CD4-positive, alpha-beta T cell (primary cell): Measurements from ENCODE around the gene SEC22C. TPM values are rescaled to one million over a fixed set of nuclear protein-coding genes. Genes with fewer than 3 reads are reported as not detected.
A peak's percentile ranks its signal among the peaks of the same experiment; 100 is the strongest.

Source experiments
- ATAC-seq: fragments of 200-7000 bp; cut with Tn5 transposase; one replicate; pipeline ENCODE4 v1.10.0; 2022; ENCODE audit warnings: mild to moderate bottlenecking; ENCODE audit not compliant: poor library complexity
- CTCF ChIA-PET: fragments of 350-600 bp; sonication (Branson Sonifier 250); formaldehyde crosslinking; loops from one replicate; lab custom pipeline; 2021; ENCODE audit warnings: antibody characterized with exemption, inconsistent platforms; lab: Charles Lee
- POLR2A ChIA-PET: fragments of 350-600 bp; sonication (Branson Sonifier 250); formaldehyde crosslinking; loops from one replicate; lab custom pipeline; 2021; ENCODE audit warnings: antibody characterized with exemption, inconsistent platforms; lab: Charles Lee
- DNase-seq, 14 experiments: peaks; one replicate each; pipeline ENCODE4 v3.0.0-alpha.2; 2013 to 2020; ENCODE audit warnings: mixed read lengths in 2 of 14
- H3K27ac ChIP-seq, 2 donors: one replicate each; pipeline versions ENCODE4 v1.5.1 to v1.7.0; 2013; ENCODE audit warnings: low read length in 2 of 2, low read depth in 1 of 2, mild to moderate bottlenecking in 1 of 2
- H3K27me3 ChIP-seq, 2 experiments: 1 replicate in 1 of 2; 2 replicates in 1 of 2; pipeline versions ENCODE4 v1.6.1 to v1.7.0; 2013; ENCODE audit warnings: low read length in 2 of 2, control low read depth in 1 of 2, mild to moderate bottlenecking in 1 of 2, moderate library complexity in 1 of 2; ENCODE audit not compliant: insufficient read depth in 2 of 2, control insufficient read depth in 1 of 2
- H3K36me3 ChIP-seq: one replicate; pipeline ENCODE4 v1.6.1; 2013; ENCODE audit warnings: low read length, control low read depth; ENCODE audit not compliant: insufficient read depth
- H3K4me1 ChIP-seq: one replicate; pipeline ENCODE4 v1.6.1; 2013; ENCODE audit warnings: low read length, control low read depth; ENCODE audit not compliant: insufficient read depth
- H3K4me3 ChIP-seq: one replicate; pipeline ENCODE4 v1.5.1; 2013; ENCODE audit warnings: mild to moderate bottlenecking, low read length, moderate library complexity
- H3K9me3 ChIP-seq, 2 experiments: 1 replicate in 1 of 2; 2 replicates in 1 of 2; pipeline versions ENCODE4 v1.6.1 to v1.7.0; 2013; ENCODE audit warnings: low read length in 2 of 2, mild to moderate bottlenecking in 2 of 2, control low read depth in 1 of 2, moderate library complexity in 1 of 2; ENCODE audit not compliant: control insufficient read depth in 1 of 2, insufficient read depth in 1 of 2
- H3K27ac Mint-ChIP-seq: one replicate; pipeline ENCODE4 v1.8.0; 2020; ENCODE audit warnings: mixed read lengths
- H3K27me3 Mint-ChIP-seq: one replicate; pipeline ENCODE4 v1.8.0; 2021; ENCODE audit warnings: mixed read lengths
- H3K36me3 Mint-ChIP-seq: one replicate; pipeline ENCODE4 v1.8.0; 2021; ENCODE audit warnings: low read depth, mixed read lengths
- H3K4me1 Mint-ChIP-seq: one replicate; pipeline ENCODE4 v1.8.0; 2021; ENCODE audit warnings: low read depth, mixed read lengths
- H3K4me3 Mint-ChIP-seq: one replicate; pipeline ENCODE4 v1.8.0; 2020; ENCODE audit warnings: mild to moderate bottlenecking, mixed read lengths
- H3K9me3 Mint-ChIP-seq: one replicate; pipeline ENCODE4 v1.8.0; 2020; ENCODE audit warnings: mixed read lengths
- intact Hi-C, 2 experiments: fragments of 100-400 bp; cut with DNase I in 1 of 2; cut with micrococcal nuclease in 1 of 2; formaldehyde crosslinking; loops; one replicate each; pipeline versions ENCODE4 v1.15.1 to v1.9.0; 2023 to 2025; cut with DNase I, micrococcal nuclease
- total RNA-seq, 174 experiments: library from RNA in 2 of 174; stranded (reverse) in 2 of 174; gene quantifications; one replicate each; pipeline ENCODE4 v1.2.3 and lab custom pipeline; 2021 to 2026
- TF ChIP-seq, protein P1 (sequence below): fragments of 200-600 bp; IDR thresholded peaks from one replicate; pipeline ENCODE4 v1.8.0; 2022; ENCODE audit warnings: antibody characterized with exemption, mild to moderate bottlenecking

Gene SEC22C
- total RNA-seq, 2 experiments from 2014 or later: 73.6 to 75.4 TPM

DNA sequence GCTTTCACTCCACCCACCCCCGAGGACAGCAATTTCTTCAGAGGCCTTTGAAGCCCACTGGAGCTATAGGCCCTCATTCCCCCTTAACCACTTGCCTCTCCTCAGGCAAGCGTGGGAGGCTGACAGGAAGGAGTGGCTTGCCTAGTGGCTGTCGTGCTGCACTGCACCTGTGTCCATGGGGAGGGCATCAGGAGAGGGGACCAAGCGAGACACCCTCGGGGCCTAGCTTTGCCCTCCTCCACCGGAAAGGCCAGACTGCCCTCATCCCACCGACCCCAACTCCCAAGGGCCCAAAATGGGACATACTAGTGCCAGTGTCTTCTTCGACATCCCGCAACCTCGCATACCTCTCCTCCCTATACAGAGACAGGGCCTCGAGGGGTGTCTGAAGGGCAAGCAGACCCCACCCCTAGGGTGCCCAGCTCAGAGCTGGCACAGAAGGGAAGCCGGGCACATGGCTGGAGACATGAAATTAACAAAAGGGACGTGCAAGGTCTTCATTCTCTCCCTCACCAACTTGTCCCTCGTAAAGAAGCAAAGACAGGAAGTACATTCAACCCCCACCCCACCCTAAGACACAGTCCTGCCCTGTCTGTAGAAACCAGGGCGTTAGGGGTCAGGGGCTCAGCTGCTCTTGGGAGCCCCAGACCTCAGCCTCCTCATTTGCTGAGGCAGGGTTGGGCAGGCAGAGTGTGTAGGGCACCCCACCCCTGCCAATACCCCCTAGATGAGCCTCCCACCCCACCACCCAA lies 55.0 kb downstream of the SEC22C start:
- peak; percentile 91 for ATAC-seq
- intact Hi-C loops: no loop called here
- CTCF ChIA-PET: interaction anchor here (1.1 to 2.8 kb wide), 4 partner anchors 8 to 25 kb away, joined by 3 to 13 read pairs (median 4); partner anchors contain the start of gene VIPR1
- Mint-ChIP-seq H3K4me1 (peaks cover 67% of the 10 kb centered on the region), H3K27ac (peak overlapping the region; percentile 88), H3K9me3 (no peaks in the 10 kb centered on the region), H3K27me3 (no peaks in the 10 kb centered on the region), H3K4me3 (peak overlapping the region; percentile 82), H3K36me3 (peaks cover 68% of the 10 kb centered on the region)
- TF ChIP-seq, protein P1, sequence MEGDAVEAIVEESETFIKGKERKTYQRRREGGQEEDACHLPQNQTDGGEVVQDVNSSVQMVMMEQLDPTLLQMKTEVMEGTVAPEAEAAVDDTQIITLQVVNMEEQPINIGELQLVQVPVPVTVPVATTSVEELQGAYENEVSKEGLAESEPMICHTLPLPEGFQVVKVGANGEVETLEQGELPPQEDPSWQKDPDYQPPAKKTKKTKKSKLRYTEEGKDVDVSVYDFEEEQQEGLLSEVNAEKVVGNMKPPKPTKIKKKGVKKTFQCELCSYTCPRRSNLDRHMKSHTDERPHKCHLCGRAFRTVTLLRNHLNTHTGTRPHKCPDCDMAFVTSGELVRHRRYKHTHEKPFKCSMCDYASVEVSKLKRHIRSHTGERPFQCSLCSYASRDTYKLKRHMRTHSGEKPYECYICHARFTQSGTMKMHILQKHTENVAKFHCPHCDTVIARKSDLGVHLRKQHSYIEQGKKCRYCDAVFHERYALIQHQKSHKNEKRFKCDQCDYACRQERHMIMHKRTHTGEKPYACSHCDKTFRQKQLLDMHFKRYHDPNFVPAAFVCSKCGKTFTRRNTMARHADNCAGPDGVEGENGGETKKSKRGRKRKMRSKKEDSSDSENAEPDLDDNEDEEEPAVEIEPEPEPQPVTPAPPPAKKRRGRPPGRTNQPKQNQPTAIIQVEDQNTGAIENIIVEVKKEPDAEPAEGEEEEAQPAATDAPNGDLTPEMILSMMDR: peak; percentile 43
- Histone ChIP-seq H3K36me3 (peaks cover 14% of the 10 kb centered on the region), H3K9me3 (no peaks in the 10 kb centered on the region), H3K27me3 (no peaks in the 10 kb centered on the region), H3K4me1 (peaks cover 80% of the 10 kb centered on the region), H3K4me3 (no peak overlapping the region), H3K27ac (peak overlapping the region; percentile 55 to 73)
- peak; percentile 11 to 69 (median 44) for DNase-seq
- POLR2A ChIA-PET: interaction anchor here (1.0 to 2.3 kb wide), 2 partner anchors 10 to 24 kb away, joined by 4 to 14 read pairs; partner anchors contain the start of gene VIPR1

- Histone ChIP-seq H3K27me3 (no peaks in the 10 kb centered on the region), H3K4me1 (peaks cover 73% of the 10 kb centered on the region), H3K27ac (peak overlapping the region; percentile 53 to 73), H3K9me3 (no peaks in the 10 kb centered on the region), H3K36me3 (peaks cover 14% of the 10 kb centered on the region), H3K4me3 (no peak overlapping the region)
- H3K4me3 Mint-ChIP-seq: no peak overlapping the region
- no peaks in the 10 kb centered on the region for H3K27me3 Mint-ChIP-seq
- ChIA-PET POLR2A (interaction anchor here (1.0 to 2.3 kb wide), 2 partner anchors 11 to 23 kb away, joined by 4 to 14 read pairs; partner anchors contain the start of gene VIPR1), CTCF (interaction anchor here (1.1 to 2.8 kb wide), 4 partner anchors 8 to 24 kb away, joined by 3 to 13 read pairs (median 4); partner anchors contain the start of gene VIPR1)
- H3K36me3 Mint-ChIP-seq: peaks cover 68% of the 10 kb centered on the region
- TF ChIP-seq, protein P1: no peak
- no peaks in the 10 kb centered on the region for H3K9me3 Mint-ChIP-seq
- DNase-seq (no peak), ATAC-seq (no peak)
- peak overlapping the region; percentile 88 for H3K27ac Mint-ChIP-seq
- intact Hi-C loops: no loop called here
- peaks cover 64% of the 10 kb centered on the region for H3K4me1 Mint-ChIP-seq
Observed at GRCh38 chr3:42525736-42526345, 55.9 kb downstream of the SEC22C start.

GRCh38 chr3:42525212-42525611 lies 56.6 kb downstream of the SEC22C start:
- ATAC-seq (no peak), DNase-seq (no peak)
- Mint-ChIP-seq H3K27me3 (no peaks in the 10 kb centered on the region), H3K4me1 (peaks cover 64% of the 10 kb centered on the region), H3K4me3 (no peak overlapping the region), H3K9me3 (no peaks in the 10 kb centered on the region), H3K27ac (peak overlapping the region; percentile 73), H3K36me3 (peaks cover 70% of the 10 kb centered on the region)
- H3K36me3 ChIP-seq: peaks cover 14% of the 10 kb centered on the region
- no peaks in the 10 kb centered on the region for H3K27me3 ChIP-seq
- no peaks in the 10 kb centered on the region for H3K9me3 ChIP-seq
- H3K27ac ChIP-seq: peak overlapping the region in 1 of 2 donors; percentile 22
- H3K4me3 ChIP-seq: no peak overlapping the region
- TF ChIP-seq, protein P1: no peak
- intact Hi-C loops: no loop called here
- ChIA-PET CTCF (no interaction called here), POLR2A (no interaction called here)
- peaks cover 73% of the 10 kb centered on the region for H3K4me1 ChIP-seq
